ENCODE measurements around the gene KLHL30.

KLHL30 gene

GRCh38 chr2:238140040-238140439 is 1.6 kb downstream of the KLHL30 start:
- DNase-seq (ENCODE audit: low spot score) = no peak
- in situ Hi-C loops (cut with MboI; ENCODE audit: low sequenced_read_pairs, unreplicated experiment) = no loop called here
- TF ChIP-seq CTCF (IDR thresholded peaks at IDR 0.05; ENCODE audit: borderline replicate concordance, control extremely low read depth, extremely low read depth, insufficient read depth, missing control alignments) = no peak

GRCh38 chr2:238140721-238141540 is 2.5 kb downstream of the KLHL30 start:
- DNase-seq (ENCODE audit: low spot score) = no peak
- in situ Hi-C loops (cut with MboI; ENCODE audit: low sequenced_read_pairs, unreplicated experiment) = no loop called here
- TF ChIP-seq CTCF (IDR thresholded peaks at IDR 0.05; ENCODE audit: borderline replicate concordance, control extremely low read depth, extremely low read depth, insufficient read depth, missing control alignments) = no peak

GRCh38 chr2:238141541-238142318 is 3.3 kb downstream of the KLHL30 start:
- DNase-seq (ENCODE audit: low spot score) = no peak
- in situ Hi-C loops (cut with MboI; ENCODE audit: low sequenced_read_pairs, unreplicated experiment) = no loop called here

GRCh38 chr2:238142382-238143205 is 4.1 kb downstream of the KLHL30 start:
- in situ Hi-C loops (cut with MboI; ENCODE audit: low sequenced_read_pairs, unreplicated experiment) = no loop called here
- no peak for DNase-seq (ENCODE audit: low spot score)
- no peak for TF ChIP-seq CTCF (IDR thresholded peaks at IDR 0.05; ENCODE audit: borderline replicate concordance, control extremely low read depth, extremely low read depth, insufficient read depth, missing control alignments)

More at GRCh38 chr2:238141541-238142318, 3.3 kb downstream of the KLHL30 start:
- TF ChIP-seq CTCF (IDR thresholded peaks at IDR 0.05; ENCODE audit: borderline replicate concordance, control extremely low read depth, extremely low read depth, insufficient read depth, missing control alignments) = no peak

GRCh38 chr2:238143239-238143951 is 4.9 kb downstream of the KLHL30 start:
- in situ Hi-C loops (cut with MboI; ENCODE audit: low sequenced_read_pairs, unreplicated experiment) = no loop called here
- no peak for DNase-seq (ENCODE audit: low spot score)

More at GRCh38 chr2:238143239-238143951, 4.9 kb downstream of the KLHL30 start:
- TF ChIP-seq CTCF (IDR thresholded peaks at IDR 0.05; ENCODE audit: borderline replicate concordance, control extremely low read depth, extremely low read depth, insufficient read depth, missing control alignments) = no peak
